HG03064 (cell line): Measurements from ENCODE around the gene PIGX.

Experiments used
- ATAC-seq: cut with Tn5 transposase; IDR thresholded peaks from one replicate; pipeline ENCODE4 v1.9.1; 2021; ENCODE audit warnings: low read depth; ENCODE audit not compliant: unreplicated experiment

Gene PIGX

DNA sequence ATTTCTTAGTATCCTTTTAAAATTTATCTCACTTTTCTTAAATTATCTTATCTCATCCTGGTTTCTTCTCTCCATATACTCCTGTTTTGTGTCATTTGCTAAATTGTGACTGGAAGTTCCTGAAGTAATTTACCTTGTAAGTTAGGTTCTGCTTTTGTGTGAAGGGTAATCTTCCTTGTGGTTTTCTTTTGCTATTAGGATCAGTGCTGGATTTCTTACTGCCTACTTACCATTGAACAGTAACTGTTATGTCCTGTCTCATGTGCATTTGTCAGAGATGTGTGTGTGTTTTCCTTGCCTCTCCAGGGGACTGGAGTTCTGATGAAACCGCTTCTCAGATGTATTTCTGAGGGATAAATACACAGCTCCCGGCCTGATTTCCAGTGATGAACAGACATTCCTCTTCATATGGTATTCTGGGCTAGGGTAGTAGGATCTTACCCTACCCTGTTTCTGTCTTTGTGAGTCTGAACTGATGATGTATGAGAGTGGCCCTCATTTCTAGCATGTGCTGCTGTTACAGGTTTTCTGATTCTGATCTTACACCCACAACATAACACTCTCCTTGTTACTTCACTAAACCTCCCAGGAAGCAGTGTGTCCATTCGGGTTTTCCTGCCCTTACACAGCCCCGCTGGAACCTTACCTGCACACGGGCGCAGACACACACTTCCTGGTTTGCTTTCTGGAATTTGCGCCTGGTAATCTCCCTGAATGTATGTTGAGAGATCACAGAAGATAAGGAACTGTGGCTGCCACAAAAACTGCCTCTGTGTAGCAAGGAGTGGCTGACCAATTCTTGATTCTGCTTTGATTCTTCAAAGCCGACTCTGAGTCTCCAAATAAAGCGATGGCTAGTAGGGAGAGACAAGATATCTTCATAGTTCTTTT lies 42.2 kb downstream of the PIGX start:
- ATAC-seq = no peak

DNA sequence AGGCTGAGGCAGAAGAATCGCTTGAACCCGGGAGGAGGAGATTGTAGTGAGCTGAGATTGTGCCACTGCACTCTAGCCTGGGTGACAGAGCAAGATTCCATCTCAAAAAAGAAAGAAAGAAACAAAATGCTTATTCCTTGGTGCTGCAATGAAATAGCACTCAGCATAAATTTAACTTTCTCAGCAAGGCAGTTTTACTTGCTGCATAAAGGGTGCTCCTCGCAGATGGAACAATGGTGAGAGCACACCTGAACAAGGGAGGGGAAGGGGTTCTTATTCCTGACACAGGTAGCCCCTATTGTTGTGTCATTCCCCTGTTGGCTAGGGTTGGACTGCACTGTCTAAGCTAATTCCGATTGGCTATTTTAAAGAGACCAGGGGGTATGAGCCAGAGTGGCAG lies 44.6 kb downstream of the PIGX start:
- ATAC-seq = no peak

DNA sequence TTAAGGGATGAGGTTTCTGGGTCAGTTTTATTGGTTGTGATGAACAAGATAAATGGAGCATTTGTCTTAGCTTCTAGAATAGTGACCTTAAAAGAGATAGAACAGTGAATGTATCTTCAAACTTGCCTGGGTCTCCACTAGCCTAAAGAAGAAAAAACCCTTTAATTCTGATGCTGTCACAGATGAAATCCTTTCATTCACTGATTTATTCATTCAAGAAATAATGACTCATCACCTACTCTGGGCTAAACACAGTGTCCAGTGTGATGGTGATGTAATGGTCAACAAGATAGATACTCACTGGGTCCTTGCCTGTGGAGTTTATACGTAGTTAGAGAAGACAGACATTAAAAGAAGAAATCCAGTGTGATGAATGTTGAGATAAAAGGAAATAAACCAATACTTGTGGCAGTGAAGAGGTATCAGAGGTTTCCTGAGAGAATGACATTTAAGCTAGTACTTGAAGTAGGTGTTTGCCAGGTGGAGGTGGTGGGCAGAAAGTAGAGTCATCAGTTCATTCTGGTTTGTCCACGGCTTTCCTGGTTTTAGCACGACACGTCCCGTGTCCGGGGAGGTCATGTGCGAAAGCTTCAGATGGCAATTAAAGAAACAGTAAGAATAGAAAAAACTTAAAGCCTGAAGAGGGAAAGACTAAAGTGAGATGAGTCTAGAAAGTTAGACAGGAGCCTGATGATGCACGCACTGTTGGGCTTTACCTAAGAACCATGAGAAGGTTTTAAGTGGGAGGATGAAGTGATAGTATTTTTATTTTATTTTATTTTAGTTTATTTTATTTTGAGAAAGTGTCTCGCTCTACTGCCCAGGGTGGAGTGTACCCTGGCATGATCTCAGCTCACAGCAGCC lies 45.9 kb downstream of the PIGX start:
- ATAC-seq = no peak

DNA sequence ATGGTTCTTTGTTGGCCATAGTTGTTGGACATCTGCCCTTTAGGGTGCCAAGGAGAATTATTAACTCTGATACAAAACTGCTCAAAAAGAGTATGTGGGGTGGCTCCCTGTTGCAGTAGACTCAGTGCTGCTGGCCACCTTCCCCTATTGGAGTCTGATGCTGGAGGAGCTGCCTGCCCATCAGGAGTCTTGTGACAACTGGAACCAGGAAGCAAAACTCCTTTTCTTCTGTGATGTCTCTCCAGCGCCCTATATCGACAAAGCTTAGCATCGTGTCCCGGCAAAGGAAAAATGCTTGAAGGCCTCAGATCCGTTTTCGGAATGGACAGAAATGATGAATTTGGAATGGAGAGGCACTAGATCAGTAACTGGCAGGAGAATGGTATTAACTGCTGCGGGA lies 51.0 kb downstream of the PIGX start:
- ATAC-seq = no peak

- no peak for ATAC-seq
Observed at GRCh38 chr3:196765454-196765853, 53.3 kb downstream of the PIGX start.

DNA sequence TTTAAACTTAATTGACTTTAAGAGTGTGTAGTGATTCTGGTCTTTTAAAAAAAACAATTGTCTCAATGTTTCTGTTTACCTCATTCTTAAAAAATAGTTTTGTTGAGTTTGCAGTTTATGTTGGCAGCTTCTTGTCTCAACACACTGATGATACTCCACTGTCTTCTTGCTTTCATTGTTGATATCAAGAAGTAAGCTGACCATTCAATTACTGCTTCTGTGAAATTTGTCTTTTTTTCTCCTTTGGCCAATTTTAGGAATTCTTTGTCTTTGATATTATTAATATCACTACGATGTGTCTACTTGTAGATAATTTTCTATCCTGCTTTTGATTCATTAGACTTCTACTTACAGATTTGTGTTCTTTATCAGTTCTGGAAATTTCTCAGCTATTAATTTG lies 58.9 kb downstream of the PIGX start:
- no peak for ATAC-seq

DNA sequence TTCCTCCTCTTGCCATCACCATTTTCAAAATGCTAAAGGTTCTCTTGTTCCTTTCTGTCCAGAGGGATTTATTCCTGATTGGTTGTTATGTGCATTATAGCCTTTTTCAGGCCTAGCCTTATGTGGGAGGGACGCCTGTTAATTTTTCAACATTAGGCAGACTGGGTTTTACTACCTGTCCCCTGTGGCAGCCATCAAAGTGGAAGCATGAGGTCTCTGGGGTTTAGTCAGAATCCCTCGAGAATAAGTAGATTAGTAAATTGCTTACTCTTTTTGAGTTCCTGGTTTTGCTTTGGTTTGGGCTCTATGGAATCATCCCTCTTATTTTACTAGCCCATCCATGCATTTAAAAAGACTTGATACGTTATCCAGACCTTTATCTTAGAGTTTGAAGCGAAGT lies 59.9 kb downstream of the PIGX start:
- no peak for ATAC-seq

DNA sequence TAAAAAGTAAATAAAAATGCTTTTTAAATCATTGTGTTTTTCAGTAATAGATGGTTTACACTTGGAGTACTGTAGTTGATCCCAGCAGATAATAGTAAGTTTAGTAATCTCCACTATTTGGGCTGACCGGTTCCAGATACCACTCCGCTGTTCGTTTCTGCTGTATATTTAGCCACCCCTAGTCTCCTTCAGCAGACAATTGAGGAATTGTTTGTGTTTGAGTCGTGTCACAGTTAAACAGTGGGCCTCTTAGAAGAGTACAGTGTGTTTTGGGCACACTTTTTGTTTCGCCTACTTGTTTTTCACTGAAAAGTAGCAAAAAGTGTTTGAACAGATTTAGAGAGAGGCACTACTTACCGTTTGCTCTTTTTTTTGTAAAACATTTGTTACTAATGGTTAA lies 60.7 kb downstream of the PIGX start:
- ATAC-seq = no peak

- no peak for ATAC-seq
Observed at GRCh38 chr3:196774191-196774820, 62.1 kb downstream of the PIGX start.

GRCh38 chr3:196774848-196775422 lies 62.8 kb downstream of the PIGX start:
- no peak for ATAC-seq

- ATAC-seq = no peak
Observed at GRCh38 chr3:196775938-196776337, 63.8 kb downstream of the PIGX start.

DNA sequence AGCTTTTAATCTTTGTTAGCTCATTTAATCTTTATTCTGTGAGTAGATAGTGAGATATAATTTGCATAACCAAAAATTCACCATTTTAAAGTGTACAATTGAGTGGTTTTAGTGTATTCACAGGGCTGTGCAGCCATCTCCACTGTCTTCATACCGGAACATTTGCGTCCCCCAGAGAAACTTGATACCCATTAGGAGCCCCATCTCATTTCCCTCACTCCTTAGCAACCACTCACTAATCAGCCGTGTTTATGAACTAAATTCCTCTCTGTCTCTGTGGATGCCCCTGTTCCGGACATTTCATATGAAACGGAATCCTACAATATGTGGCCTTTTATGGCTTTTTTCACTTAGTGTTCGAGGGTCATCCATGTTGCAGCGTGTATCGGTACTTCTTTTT lies 65.7 kb downstream of the PIGX start:
- ATAC-seq = no peak

- no peak for ATAC-seq
Observed at GRCh38 chr3:196778755-196779154, 66.6 kb downstream of the PIGX start.

DNA sequence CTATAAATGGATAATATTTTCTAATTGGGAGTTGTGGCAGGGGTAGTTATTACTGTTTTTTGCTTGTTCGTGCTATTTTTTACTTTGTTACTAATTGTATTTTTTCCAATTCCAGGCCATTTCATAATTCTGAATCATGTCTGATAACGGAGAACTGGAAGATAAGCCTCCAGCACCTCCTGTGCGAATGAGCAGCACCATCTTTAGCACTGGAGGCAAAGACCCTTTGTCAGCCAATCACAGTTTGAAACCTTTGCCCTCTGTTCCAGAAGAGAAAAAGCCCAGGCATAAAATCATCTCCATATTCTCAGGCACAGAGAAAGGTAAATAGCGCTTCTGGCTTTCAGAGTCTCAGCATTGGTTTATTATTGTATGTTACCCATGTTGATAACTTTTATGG lies 70.3 kb downstream of the PIGX start:
- no peak for ATAC-seq
